ENCODE results near the gene PHACTR3. TPM values are rescaled to one million over a fixed set of nuclear protein-coding genes. Genes with fewer than 3 reads are reported as not detected.

Gene PHACTR3
- total and polyA plus RNA-seq, 2 of the 8 experiments (the other 6 are each of a cell fraction or from before 2014, with no cell fraction given), result 0.05 to 0.13 TPM

DNA sequence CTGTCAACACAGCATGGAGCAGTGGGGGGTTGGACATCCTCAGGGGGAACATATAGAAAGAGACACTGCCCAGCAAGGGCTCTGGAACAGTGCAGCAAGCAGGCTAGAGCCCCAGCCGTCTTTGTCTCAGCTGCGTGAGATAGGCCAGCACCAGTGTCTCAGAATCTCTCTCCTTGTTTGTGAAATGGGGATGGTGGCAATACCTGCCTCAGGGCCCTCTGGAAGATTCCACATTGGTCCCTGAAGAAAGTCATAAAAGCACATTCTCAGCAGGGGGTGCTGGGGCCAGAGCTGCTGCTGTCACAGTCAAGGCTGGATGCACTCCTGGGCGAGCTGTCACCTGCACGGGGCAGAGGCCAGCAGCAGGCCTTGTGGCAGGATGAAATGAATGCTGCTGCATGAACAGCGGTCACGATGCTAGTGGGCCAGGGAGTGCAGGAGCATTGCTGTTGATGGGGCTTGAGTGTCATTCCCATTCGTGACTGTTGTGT is 207.4 kb downstream of the PHACTR3 start:
- no peak overlapping the region for H2BK12ac ChIP-seq (ENCODE audit: low read depth, low read length)
- H3K56ac ChIP-seq (replicated peaks; ENCODE audit: insufficient read length, low read depth, low read length), result no peak overlapping the region
- no peak overlapping the region for H2AFZ ChIP-seq (ENCODE audit: low read length)
- no peaks in the 10 kb centered on the region for H3K79me2 ChIP-seq (ENCODE audit: control insufficient read depth in 1 of 2, insufficient read depth in 2 of 2, low read length in 2 of 2)
- FAIRE-seq (no peak), DNase-seq (ENCODE audit: low read depth in 1 of 2, low spot score in 2 of 2) (peak in 1 of 2 experiments; percentile 26)
- CTCF ChIA-PET (ENCODE audit: partially characterized antibody), result interaction anchor here (0.6 to 1.0 kb wide), 2 partner anchors 241 to 284 kb away, joined by 3 read pairs; no protein-coding TSS in a partner anchor
- H3K36me3 ChIP-seq (ENCODE audit: control insufficient read depth in 2 of 4, insufficient read depth in 4 of 4, low read length in 3 of 4), result no peaks in the 10 kb centered on the region
- no peak overlapping the region for H3K9ac ChIP-seq (replicated peaks in 1 of 4; ENCODE audit: extremely low read depth in 1 of 4, low read depth in 3 of 4, low read length in 3 of 4)
- H2BK20ac ChIP-seq (ENCODE audit: low read length), result no peak overlapping the region
- no peak overlapping the region for H3K14ac ChIP-seq (ENCODE audit: insufficient read length)
- no peak overlapping the region for H3K18ac ChIP-seq (ENCODE audit: extremely low read depth, low read length)
- H2BK5ac ChIP-seq (ENCODE audit: low read depth, low read length), result no peak overlapping the region
- no peak overlapping the region for H2AK5ac ChIP-seq (ENCODE audit: low read depth, low read length)
- no peaks in the 10 kb centered on the region for H3K4me1 ChIP-seq (replicated peaks in 1 of 4; ENCODE audit: control insufficient read depth in 3 of 4, insufficient read depth in 4 of 4, low read length in 3 of 4)
- H3K4me2 ChIP-seq (ENCODE audit: insufficient read depth in 1 of 2, low read depth in 2 of 2, low read length in 2 of 2), result no peak overlapping the region
- no peak overlapping the region for H4K8ac ChIP-seq (ENCODE audit: extremely low read depth, insufficient read depth, low read length)
- H3K79me1 ChIP-seq (ENCODE audit: low read depth, low read length), result no peaks in the 10 kb centered on the region
- no peak overlapping the region for H3K23ac ChIP-seq (ENCODE audit: insufficient read length)
- no peak overlapping the region for H3K27ac ChIP-seq (ENCODE audit: low read depth, low read length)
- peaks cover 86 to 92% of the 10 kb centered on the region in 2 experiments for H3K9me3 ChIP-seq (ENCODE audit: insufficient read depth in 2 of 2, low read depth in 1 of 2, low read length in 1 of 2)
- POLR2A ChIA-PET (ENCODE audit: partially characterized antibody), result no interaction called here
- no peak overlapping the region for H3K4me3 ChIP-seq (ENCODE audit: extremely low read depth in 1 of 4, insufficient read depth in 2 of 4, low read depth in 3 of 4, low read length in 4 of 4)
- peaks cover 0 to 2% (median 0%) of the 10 kb centered on the region in 4 experiments; a peak in 1 of 7 replicates for H3K27me3 ChIP-seq (replicated peaks in 1 of 4; ENCODE audit: control insufficient read depth in 3 of 4, extremely low read depth in 1 of 4, insufficient read depth in 3 of 4, low read length in 3 of 4)
- H3K23me2 ChIP-seq (ENCODE audit: low read depth, low read length), result no peaks in the 10 kb centered on the region
- H4K20me1 ChIP-seq (replicated peaks in 1 of 2; ENCODE audit: control insufficient read depth in 1 of 2, insufficient read depth in 2 of 2, low read length in 2 of 2), result no peaks in the 10 kb centered on the region
- H4K5ac ChIP-seq (ENCODE audit: insufficient read length, low read depth, low read length), result no peak overlapping the region
- 90% methylated on average over 6 of the region's 7 CpGs; no CpG with 5 or more reads in 1 of the 2 experiments for WGBS, 2 experiments (ENCODE audit: extremely low coverage in 1 of 2, insufficient coverage in 1 of 2, insufficient read length in 1 of 2, insufficient replicate concordance in 2 of 2, low coverage in 1 of 2, low lambda C conversion rate in 2 of 2, missing lambda C conversion rate in 1 of 2)
- no peak overlapping the region for H2BK15ac ChIP-seq (ENCODE audit: low read length)
- no peak overlapping the region for H2BK120ac ChIP-seq (replicated peaks; ENCODE audit: low read depth, low read length)
- H4K91ac ChIP-seq (replicated peaks; ENCODE audit: insufficient read length, low read length), result no peak overlapping the region
- H3K4ac ChIP-seq (replicated peaks; ENCODE audit: insufficient read length, low read depth, low read length), result no peak overlapping the region
- TF ChIP-seq POLR2A (IDR thresholded peaks at IDR 0.05; ENCODE audit: control extremely low read depth in 1 of 2, low read depth in 2 of 2, low read length in 2 of 2) (no peak), SUZ12 (IDR thresholded peaks at IDR 0.05; ENCODE audit: low read length) (no peak), CTBP2 (IDR thresholded peaks at IDR 0.05; ENCODE audit: borderline replicate concordance, insufficient read depth, insufficient read length, low read length) (no peak), KDM4A (IDR thresholded peaks at IDR 0.05; ENCODE audit: low read depth, low read length, severe bottlenecking) (no peak), TAF7 (optimal IDR thresholded peaks at IDR 0.05; ENCODE audit: borderline replicate concordance, low read depth, low read length) (no peak), SP4 (IDR thresholded peaks at IDR 0.05; ENCODE audit: low read length) (no peak), KDM1A (IDR thresholded peaks at IDR 0.05; ENCODE audit: borderline replicate concordance, low read length) (no peak), SAP30 (IDR thresholded peaks at IDR 0.05; ENCODE audit: insufficient read depth, insufficient replicate concordance, low read length) (no peak), SIRT6 (IDR thresholded peaks at IDR 0.05; ENCODE audit: low read length) (no peak), FOSL1 (IDR thresholded peaks at IDR 0.05; ENCODE audit: insufficient read depth, low read depth, low read length) (no peak), MAFK (IDR thresholded peaks at IDR 0.05; ENCODE audit: low read depth, low read length) (no peak), HDAC6 (IDR thresholded peaks at IDR 0.05; ENCODE audit: low read depth, low read length) (no peak)
- TF ChIP-seq, protein P1, sequence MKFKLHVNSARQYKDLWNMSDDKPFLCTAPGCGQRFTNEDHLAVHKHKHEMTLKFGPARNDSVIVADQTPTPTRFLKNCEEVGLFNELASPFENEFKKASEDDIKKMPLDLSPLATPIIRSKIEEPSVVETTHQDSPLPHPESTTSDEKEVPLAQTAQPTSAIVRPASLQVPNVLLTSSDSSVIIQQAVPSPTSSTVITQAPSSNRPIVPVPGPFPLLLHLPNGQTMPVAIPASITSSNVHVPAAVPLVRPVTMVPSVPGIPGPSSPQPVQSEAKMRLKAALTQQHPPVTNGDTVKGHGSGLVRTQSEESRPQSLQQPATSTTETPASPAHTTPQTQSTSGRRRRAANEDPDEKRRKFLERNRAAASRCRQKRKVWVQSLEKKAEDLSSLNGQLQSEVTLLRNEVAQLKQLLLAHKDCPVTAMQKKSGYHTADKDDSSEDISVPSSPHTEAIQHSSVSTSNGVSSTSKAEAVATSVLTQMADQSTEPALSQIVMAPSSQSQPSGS (IDR thresholded peaks at IDR 0.05; ENCODE audit: low read length), result no peak
